Neural cell (in vitro differentiated cells): ENCODE measurements around the gene MAMLD1. TPM values are rescaled to one million over a fixed set of nuclear protein-coding genes. Genes with fewer than 3 reads are reported as not detected.

Experiments used
- H2AFZ ChIP-seq: fragments of 200-600, 300-800 bp; sonication (generic), shearing (Covaris generic); 2 replicates; pipeline ENCODE4 v1.6.0; 2014; ENCODE audit warnings: low read depth, mild to moderate bottlenecking, antibody characterized with exemption, low read length, moderate library complexity
- H3F3A ChIP-seq: fragments of 200-600 bp; shearing (Covaris generic); 2 replicates; pipeline ENCODE4 v1.6.1; 2016; ENCODE audit warnings: mild to moderate bottlenecking, moderate library complexity, mixed read lengths, antibody characterized with exemption, low read length; ENCODE audit not compliant: insufficient read depth, poor library complexity, severe bottlenecking
- H3K27ac ChIP-seq: fragments of 200-600, 300-800 bp; sonication (generic), shearing (Covaris generic); 2 replicates; pipeline ENCODE4 v1.5.1; 2014; ENCODE audit warnings: mild to moderate bottlenecking, low read length, moderate library complexity
- H3K27me3 ChIP-seq: fragments of 300-800, 200-600 bp; sonication (generic), shearing (Covaris generic); 2 replicates; pipeline ENCODE4 v1.6.0; 2014; ENCODE audit warnings: mild to moderate bottlenecking, low read depth, low read length, moderate library complexity; ENCODE audit not compliant: insufficient read depth
- H3K36me3 ChIP-seq: fragments of 300-800, 200-600 bp; sonication (generic), shearing (Covaris generic); 2 replicates; pipeline ENCODE4 v1.5.1; 2014; ENCODE audit warnings: mild to moderate bottlenecking, antibody characterized with exemption, low read length, moderate library complexity; ENCODE audit not compliant: insufficient read depth
- H3K4me2 ChIP-seq: fragments of 300-800, 200-600 bp; sonication (generic), shearing (Covaris generic); 2 replicates; pipeline ENCODE4 v1.6.0; 2014; ENCODE audit warnings: mild to moderate bottlenecking, low read length
- H3K4me3 ChIP-seq: fragments of 300-800, 200-600 bp; sonication (generic), shearing (Covaris generic); 2 replicates; pipeline ENCODE4 v1.5.1; 2014; ENCODE audit warnings: mild to moderate bottlenecking, low read length, moderate library complexity
- H3K79me2 ChIP-seq: fragments of 200-600 bp; shearing (Covaris generic); replicated peaks from 2 replicates; pipeline ENCODE4 v1.6.0; 2014; ENCODE audit warnings: mild to moderate bottlenecking, low read length, moderate library complexity; ENCODE audit not compliant: insufficient read depth
- H3K9ac ChIP-seq: fragments of 300-800, 200-600 bp; sonication (generic), shearing (Covaris generic); 2 replicates; pipeline ENCODE4 v1.6.1; 2016; ENCODE audit warnings: mild to moderate bottlenecking, low read length, mixed read lengths
- H3K9me2 ChIP-seq: fragments of 200-600 bp; shearing (Covaris generic); 2 replicates; pipeline ENCODE4 v1.6.1; 2016; ENCODE audit warnings: mild to moderate bottlenecking, low read length, mixed read lengths; ENCODE audit not compliant: insufficient read depth
- H3K9me3 ChIP-seq: fragments of 200-600, 300-800 bp; sonication (generic), shearing (Covaris generic); 2 replicates; pipeline ENCODE4 v1.6.1; 2016; ENCODE audit warnings: mild to moderate bottlenecking, mixed run types, low read length, moderate library complexity, mixed read lengths
- H4K20me1 ChIP-seq: fragments of 200-600 bp; shearing (Covaris generic); 2 replicates; pipeline ENCODE4 v1.6.1; 2016; ENCODE audit warnings: mild to moderate bottlenecking, mixed run types; ENCODE audit not compliant: insufficient read depth
- CTCF ChIP-seq: fragments of 450-650 bp; IDR thresholded peaks from 2 replicates; pipeline ENCODE4 v1.5.1; 2014; ENCODE audit warnings: antibody characterized with exemption, mild to moderate bottlenecking, moderate library complexity; ENCODE audit not compliant: poor library complexity, severe bottlenecking
- EP300 ChIP-seq: fragments of 450-650 bp; conservative IDR thresholded peaks from 2 replicates; pipeline ENCODE4 v1.6.1; 2014; ENCODE audit warnings: antibody characterized with exemption, mild to moderate bottlenecking, moderate library complexity; ENCODE audit not compliant: poor library complexity, severe bottlenecking
- EZH2 ChIP-seq: fragments of 200-600, 300-800 bp; shearing (Covaris generic), sonication (generic); IDR thresholded peaks from 2 replicates; pipeline ENCODE4 v1.6.1; 2014; ENCODE audit warnings: antibody characterized with exemption, low read length, borderline replicate concordance, mild to moderate bottlenecking; ENCODE audit not compliant: insufficient read depth, poor library complexity, severe bottlenecking
- MXI1 ChIP-seq: fragments of 450-650 bp; conservative IDR thresholded peaks from 2 replicates; pipeline ENCODE4 v1.6.1; 2014; ENCODE audit warnings: antibody characterized with exemption, mild to moderate bottlenecking; ENCODE audit not compliant: poor library complexity, severe bottlenecking
- POLR2AphosphoS5 ChIP-seq: IDR thresholded peaks from 2 replicates; pipeline ENCODE4 v1.6.1; 2012
- RAD21 ChIP-seq: fragments of 450-650 bp; conservative IDR thresholded peaks from 2 replicates; pipeline ENCODE4 v1.6.1; 2014; ENCODE audit warnings: antibody characterized with exemption, mild to moderate bottlenecking, moderate library complexity
- SMC3 ChIP-seq: fragments of 450-650 bp; conservative IDR thresholded peaks from 2 replicates; pipeline ENCODE4 v1.6.1; 2014; ENCODE audit warnings: antibody characterized with exemption, mild to moderate bottlenecking, moderate library complexity; ENCODE audit not compliant: poor library complexity
- TAF1 ChIP-seq: IDR thresholded peaks from 2 replicates; pipeline ENCODE4 v1.6.1; 2012; ENCODE audit warnings: low read depth
- polyA plus RNA-seq: library from polyadenylated mRNA; depleted of rRNA; stranded (reverse); fragments of >200 nt; gene quantifications from 2 replicates; pipeline ENCODE4 v1.2.3, GENCODE V29; 2014
- TF ChIP-seq, protein P1 (sequence below): IDR thresholded peaks from 2 replicates; pipeline ENCODE4 v1.6.1; 2012; ENCODE audit warnings: borderline replicate concordance

The MAMLD1 gene
- polyA plus RNA-seq, 1 donor from 2014 or later, result 1.4 TPM

DNA sequence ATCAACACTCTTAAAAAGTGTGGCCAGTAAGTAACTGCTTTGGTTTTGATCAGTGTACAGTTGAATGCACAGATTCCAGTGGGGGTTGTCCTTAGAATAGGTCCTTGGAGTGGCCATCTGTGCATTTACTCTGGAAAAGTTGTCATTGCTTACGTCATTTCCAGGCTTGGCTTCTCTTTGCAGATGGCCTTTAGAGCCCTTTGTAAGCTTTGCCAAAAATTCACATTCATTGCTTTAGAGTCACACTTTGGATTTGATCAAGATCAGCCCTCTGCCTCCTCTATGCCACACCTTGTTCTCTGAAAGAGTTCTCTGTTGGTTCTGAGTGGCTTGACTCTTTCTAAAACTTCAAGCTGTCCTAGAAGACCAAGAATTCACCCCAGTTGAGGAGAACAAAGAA is 83.9 kb downstream of the MAMLD1 start:
- no peaks in the 10 kb centered on the region for H3K27me3 ChIP-seq
- no peak overlapping the region for H2AFZ ChIP-seq
- H3K4me2 ChIP-seq, result no peak overlapping the region
- no peaks in the 10 kb centered on the region for H3K36me3 ChIP-seq
- H3K79me2 ChIP-seq, result no peaks in the 10 kb centered on the region
- H4K20me1 ChIP-seq, result no peaks in the 10 kb centered on the region
- no peaks in the 10 kb centered on the region for H3F3A ChIP-seq
- no peaks in the 10 kb centered on the region for H3K9me3 ChIP-seq
- no peak overlapping the region for H3K4me3 ChIP-seq
- TF ChIP-seq MXI1, result no peak
- TF ChIP-seq EZH2, result no peak
- TF ChIP-seq, protein P1, sequence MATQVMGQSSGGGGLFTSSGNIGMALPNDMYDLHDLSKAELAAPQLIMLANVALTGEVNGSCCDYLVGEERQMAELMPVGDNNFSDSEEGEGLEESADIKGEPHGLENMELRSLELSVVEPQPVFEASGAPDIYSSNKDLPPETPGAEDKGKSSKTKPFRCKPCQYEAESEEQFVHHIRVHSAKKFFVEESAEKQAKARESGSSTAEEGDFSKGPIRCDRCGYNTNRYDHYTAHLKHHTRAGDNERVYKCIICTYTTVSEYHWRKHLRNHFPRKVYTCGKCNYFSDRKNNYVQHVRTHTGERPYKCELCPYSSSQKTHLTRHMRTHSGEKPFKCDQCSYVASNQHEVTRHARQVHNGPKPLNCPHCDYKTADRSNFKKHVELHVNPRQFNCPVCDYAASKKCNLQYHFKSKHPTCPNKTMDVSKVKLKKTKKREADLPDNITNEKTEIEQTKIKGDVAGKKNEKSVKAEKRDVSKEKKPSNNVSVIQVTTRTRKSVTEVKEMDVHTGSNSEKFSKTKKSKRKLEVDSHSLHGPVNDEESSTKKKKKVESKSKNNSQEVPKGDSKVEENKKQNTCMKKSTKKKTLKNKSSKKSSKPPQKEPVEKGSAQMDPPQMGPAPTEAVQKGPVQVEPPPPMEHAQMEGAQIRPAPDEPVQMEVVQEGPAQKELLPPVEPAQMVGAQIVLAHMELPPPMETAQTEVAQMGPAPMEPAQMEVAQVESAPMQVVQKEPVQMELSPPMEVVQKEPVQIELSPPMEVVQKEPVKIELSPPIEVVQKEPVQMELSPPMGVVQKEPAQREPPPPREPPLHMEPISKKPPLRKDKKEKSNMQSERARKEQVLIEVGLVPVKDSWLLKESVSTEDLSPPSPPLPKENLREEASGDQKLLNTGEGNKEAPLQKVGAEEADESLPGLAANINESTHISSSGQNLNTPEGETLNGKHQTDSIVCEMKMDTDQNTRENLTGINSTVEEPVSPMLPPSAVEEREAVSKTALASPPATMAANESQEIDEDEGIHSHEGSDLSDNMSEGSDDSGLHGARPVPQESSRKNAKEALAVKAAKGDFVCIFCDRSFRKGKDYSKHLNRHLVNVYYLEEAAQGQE, result no peak
- TF ChIP-seq SMC3, result no peak
- TF ChIP-seq TAF1, result no peak
- no peak for TF ChIP-seq RAD21
- no peak for TF ChIP-seq CTCF
- no peak for TF ChIP-seq EP300
- no peak for TF ChIP-seq POLR2AphosphoS5
- H3K9ac ChIP-seq, result no peak overlapping the region
- H3K9me2 ChIP-seq, result no peaks in the 10 kb centered on the region
- H3K27ac ChIP-seq, result no peak overlapping the region

DNA sequence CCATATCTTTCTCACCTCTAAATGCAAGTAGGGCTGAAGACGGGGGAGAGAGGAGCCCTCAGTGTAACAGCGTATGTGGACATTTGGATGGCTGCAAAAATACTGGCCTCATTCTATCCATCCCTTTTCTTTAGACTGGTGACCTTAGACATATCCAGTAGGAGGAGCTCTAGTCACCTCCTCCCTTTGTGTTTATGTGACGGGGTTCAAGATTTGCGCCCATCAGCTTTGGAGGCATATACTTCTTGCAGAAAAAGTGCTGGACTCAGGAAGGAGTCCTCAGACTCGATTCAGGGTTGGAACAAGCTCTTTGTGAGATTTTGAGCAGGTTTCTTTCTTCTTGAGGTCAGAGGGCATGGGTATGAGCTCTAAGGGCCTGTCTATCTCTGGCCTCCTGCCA is 86.2 kb downstream of the MAMLD1 start:
- no peaks in the 10 kb centered on the region for H3K27me3 ChIP-seq

More for the DNA sequence above, 86.2 kb downstream of the MAMLD1 start:
- no peak overlapping the region for H3K27ac ChIP-seq
- H3K4me3 ChIP-seq, result no peak overlapping the region
- H2AFZ ChIP-seq, result no peak overlapping the region
- H3K79me2 ChIP-seq, result no peaks in the 10 kb centered on the region
- no peak overlapping the region for H3K9ac ChIP-seq
- TF ChIP-seq MXI1 (no peak), EZH2 (no peak), SMC3 (no peak)
- no peaks in the 10 kb centered on the region for H3F3A ChIP-seq
- H3K4me2 ChIP-seq, result no peak overlapping the region
- H3K9me2 ChIP-seq, result no peaks in the 10 kb centered on the region
- no peaks in the 10 kb centered on the region for H4K20me1 ChIP-seq
- no peaks in the 10 kb centered on the region for H3K9me3 ChIP-seq
- H3K36me3 ChIP-seq, result no peaks in the 10 kb centered on the region
